Suppressor macrophage (primary cell): ENCODE results near the gene SMTNL2.
"Not testable (repeated sequence)": the region's sequence is repeated elsewhere in the genome, so short reads cannot be mapped to it uniquely, and the experiment has no call there.

Source experiments
- DNase-seq, 4 experiments: peaks; one replicate each; pipeline ENCODE4 v3.0.0-alpha.2; 2020 to 2022

The SMTNL2 gene

GRCh38 chr17:4604111-4604644, 19.8 kb downstream of the SMTNL2 start:
- no peak for DNase-seq

- not testable (repeated sequence) for DNase-seq
These were observed 20.4 kb downstream of the SMTNL2 start for GRCh38 chr17:4604736-4605135.

GRCh38 chr17:4605826-4606225, 21.5 kb downstream of the SMTNL2 start:
- peak; percentile 39 to 68 (median 60) for DNase-seq

DNA sequence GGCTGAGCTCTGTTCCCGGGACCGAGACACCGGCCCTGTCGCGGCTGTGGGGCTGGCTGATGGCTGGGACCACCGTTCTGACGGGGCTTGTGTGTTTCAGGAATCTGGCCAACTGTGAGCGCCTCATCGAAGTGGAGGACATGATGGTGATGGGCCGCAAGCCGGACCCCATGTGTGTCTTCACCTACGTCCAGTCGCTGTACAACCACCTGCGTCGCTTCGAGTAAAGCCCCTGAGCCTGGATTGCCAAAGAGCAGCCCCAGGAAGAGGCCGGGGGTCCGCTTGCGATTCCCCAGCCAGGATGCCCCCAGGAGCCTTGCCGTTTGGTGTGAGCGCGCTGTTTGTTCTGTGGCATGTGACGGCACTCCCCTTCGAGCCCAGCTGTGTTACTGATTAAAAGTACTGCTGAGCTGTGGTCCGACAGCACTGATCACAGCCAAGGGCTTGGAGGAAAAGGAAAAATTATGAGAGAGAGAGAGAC, 23.0 kb downstream of the SMTNL2 start:
- DNase-seq = no peak

DNA sequence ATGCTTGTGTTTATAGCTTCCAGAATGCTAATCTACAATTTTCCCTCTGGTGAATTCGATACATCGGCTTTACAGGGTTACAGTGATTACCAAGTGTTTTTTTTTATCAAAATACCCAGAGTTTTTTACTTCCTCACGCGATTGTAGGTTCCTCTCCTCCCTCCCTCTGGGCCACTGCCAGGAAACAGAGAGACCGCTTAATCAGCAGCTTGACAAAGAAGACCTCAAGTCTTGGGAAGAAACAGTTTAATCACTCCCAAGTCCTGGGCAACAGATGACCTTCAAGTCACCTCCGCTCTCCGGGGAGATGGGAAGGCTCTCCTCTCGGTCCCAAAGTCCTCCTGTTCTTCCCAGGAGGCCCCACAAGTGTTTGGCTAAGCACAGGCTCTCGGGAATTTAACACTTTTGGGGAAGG, 23.5 kb downstream of the SMTNL2 start:
- DNase-seq = peak; percentile 86 to 94 (median 92)

GRCh38 chr17:4609761-4610160, 25.4 kb downstream of the SMTNL2 start:
- no peak for DNase-seq

- no peak for DNase-seq
These were observed 25.8 kb downstream of the SMTNL2 start for GRCh38 chr17:4610162-4610561.

DNA sequence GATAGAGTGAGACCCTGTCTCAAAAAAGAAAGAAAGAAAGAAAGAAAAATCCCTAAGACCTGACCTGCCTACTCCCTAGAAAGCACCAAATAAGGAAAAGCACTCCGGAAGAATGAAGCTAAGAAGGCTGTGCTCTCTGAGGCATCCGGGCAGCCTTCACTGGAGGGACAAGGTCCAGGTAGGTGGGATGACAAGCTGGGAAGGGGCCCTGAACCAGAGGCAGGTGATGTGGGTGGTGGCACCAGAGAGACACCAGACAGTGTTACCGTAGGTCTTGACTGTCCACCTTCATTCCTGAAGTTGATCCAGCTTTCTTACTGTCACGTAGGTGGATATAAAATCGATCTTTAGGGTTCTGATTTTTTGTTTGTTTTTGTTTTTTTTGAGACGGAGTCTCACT, 26.3 kb downstream of the SMTNL2 start:
- DNase-seq = no peak

GRCh38 chr17:4616476-4616875, 32.1 kb downstream of the SMTNL2 start:
- DNase-seq = no peak

GRCh38 chr17:4617090-4617489, 32.8 kb downstream of the SMTNL2 start:
- DNase-seq = no peak

DNA sequence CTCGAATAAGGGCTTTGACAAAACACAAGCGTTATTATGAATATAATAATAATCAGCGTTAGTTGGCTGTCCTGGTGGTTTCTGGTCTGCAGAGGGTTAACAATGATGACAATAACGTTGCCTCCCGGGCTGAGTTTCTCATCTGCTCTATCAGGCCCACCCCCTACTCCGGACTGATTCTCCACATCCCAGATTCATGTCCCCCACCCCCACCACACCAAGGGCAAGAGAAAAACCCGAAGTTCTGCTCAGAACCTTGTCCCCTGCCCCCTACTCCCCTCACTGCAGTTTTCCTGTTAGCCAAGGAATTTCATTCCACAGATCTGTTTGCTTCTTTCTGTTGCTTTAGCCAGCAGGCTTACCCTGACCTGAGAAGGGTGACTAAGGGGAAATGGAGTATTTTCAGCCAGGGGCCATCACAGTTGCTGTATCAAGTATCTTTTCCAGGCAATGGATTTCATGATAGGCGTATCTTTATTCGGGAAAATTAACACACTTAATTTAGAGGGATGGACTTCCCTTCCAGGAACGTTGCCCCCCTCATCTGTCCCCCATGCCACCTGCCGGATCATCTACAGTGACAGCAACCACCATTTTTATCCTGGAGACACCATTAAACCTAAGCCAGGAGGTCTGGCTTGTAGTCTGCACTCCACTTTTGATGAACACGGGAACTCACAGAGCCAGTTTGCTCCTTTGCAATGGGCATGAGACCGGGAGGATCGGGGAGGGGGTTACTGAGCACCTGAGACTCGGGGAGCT, 33.4 kb downstream of the SMTNL2 start:
- no peak for DNase-seq

- DNase-seq = no peak
These were observed 36.3 kb downstream of the SMTNL2 start for GRCh38 chr17:4620531-4621101.

GRCh38 chr17:4622375-4622774, 38.0 kb downstream of the SMTNL2 start:
- no peak for DNase-seq

DNA sequence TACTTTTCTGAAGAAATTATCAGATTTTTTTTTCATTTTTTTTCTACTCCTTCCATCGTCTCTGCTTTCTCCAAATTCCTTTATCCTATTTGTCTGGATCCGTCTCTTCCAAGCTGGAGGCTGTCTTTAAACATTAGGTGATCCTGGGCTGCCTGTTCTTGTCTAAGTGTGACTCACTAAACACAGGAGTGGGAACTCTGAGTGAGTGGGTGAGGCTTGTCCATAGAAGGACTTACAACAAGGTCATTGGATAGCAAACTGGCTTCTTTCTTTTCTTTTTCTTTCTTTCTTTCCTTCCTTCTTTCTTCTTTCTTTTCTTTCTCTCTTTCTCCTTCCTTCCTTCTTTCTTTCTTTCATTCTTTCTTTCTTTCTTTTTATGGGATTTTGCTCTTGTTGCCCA, 38.9 kb downstream of the SMTNL2 start:
- DNase-seq = peak; percentile 9 to 58 (median 53)

- peak; percentile 54 to 81 (median 64) for DNase-seq
These were observed 40.2 kb downstream of the SMTNL2 start for GRCh38 chr17:4624451-4624911.

DNA sequence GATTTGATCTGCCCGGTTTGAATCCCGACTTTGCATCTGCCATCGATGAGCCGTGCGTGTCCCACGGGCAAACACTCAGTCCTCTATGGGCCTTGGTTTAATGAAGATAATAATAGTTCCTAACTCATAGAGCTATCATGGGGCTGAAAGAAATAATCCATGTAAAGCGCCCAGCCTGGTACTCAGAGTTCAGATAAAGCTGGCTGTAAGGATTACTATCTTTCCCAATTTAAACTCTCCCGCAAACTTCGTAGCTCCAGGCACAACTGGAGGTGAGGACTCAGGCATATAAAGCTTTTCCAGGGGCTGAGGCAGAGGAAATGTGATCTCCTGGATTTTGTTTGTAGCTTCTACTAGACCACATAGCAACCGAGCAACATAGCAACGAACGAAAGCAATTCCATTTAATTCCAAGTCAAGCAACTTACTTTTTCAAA, 40.9 kb downstream of the SMTNL2 start:
- no peak for DNase-seq

DNA sequence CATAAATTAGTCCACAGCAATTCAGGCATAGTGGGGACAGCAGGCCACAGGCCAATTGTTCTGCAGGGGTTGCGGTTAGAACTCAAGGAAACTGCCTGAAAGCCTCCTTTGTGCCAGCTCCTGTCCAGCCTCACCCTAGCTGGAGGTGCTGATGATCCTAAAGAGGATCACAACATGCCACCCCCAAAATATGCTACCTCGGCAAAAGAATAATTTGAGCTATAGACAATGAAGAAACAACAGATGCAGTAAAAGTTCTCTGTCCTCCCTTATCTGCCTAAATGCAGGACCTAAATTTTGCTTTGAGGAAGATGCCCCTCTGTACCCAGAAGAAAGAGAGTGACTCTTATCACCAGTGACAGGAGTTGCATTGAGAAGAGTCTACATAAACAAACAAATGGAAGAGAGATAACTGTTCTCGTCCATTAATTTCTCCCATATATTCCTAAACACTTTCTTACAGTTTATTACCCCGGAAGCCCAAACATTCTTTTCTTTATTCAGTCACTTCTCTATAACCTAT, 42.5 kb downstream of the SMTNL2 start:
- DNase-seq = no peak

DNA sequence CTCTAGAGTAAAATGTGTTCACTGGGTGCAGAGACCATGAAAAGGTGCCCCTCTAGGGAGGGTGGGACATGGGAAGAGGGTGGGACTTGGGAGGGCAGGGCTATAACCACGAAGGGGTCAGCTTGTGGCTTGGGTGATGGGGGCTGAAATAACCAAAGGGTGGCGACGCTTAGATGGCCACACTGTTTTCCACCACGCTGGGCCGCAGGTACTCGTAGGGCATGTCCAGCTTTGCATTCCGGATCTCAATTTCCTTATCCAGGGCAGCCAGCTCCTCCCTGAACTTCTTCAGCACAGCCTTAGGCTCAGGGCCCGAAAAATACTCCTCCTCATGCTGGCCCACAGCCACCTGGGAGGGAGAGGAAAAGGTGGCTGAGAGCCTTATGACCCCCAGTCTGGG, 47.1 kb downstream of the SMTNL2 start:
- DNase-seq = no peak

DNA sequence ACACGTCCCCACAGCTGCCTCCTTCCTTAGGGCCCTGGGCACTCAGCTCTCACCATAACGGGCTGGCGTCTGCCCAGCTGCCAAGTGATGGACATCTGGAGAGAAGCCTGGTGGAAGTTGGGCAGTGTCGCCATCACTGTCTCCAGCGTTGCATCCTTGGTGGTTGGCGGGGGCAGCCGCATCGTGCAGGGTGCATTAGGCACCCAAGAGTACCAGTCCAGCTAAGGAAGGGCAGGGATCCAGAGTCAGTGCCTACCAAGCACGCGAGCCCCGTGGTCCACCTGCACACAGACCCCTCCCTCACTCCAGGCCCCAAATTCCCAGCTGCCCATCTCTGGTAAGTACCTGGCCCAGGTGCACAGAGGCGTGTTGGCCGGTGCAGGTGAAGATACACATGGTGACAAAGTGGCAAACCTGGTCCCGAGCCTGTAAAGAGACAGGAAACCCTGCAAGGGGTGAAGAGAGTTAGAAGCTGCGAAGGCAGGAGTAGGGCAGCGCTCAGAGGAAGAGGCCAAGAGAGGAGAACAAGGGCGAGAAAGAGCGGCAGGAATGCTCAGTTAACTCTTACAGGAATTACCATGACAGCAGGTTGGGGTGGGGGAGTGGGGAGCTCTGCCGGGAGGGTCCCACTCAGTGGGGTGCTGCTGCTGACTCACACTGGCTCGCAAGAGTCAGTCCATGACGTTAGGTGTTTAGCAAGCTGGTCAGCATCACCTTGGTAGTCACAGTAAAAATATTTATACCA, 47.7 kb downstream of the SMTNL2 start:
- DNase-seq = no peak

DNA sequence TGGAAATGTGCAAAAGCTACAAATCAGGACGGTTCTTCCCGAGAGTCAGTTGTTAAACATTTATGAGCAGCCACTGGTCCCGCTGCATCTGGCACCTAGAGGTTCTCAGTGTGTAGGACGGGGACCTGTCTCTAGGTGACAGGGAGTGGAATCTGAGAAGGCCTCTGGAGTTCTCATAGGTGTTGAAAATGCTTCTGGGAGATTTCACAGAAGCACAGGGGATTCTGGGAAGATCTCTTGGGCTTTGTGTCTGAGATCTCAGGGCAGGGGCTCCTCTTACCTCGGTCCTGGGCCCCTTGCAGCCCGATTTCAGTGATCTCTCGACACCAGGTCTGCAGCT, 48.2 kb downstream of the SMTNL2 start:
- no peak for DNase-seq

DNA sequence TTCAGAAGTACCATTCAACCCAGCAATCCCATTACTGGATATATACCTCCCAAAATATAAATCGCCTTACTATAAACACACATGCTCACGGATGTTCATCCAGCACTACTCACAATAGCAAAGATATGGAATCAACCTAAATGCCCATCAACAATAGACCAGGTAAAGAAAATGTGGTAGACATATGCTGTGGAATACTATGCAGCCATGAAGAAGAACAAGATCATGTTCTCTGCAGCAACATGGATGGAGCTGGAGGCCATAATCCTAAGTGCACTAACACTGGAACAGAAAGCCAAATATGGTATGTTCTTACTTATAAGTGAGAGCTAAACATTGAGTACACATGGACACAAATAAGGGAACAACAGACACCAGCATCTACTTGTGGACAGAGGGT, 49.3 kb downstream of the SMTNL2 start:
- DNase-seq = no peak

- DNase-seq = peak in 2 of 4 experiments; percentile 21 to 26
These were observed 50.6 kb downstream of the SMTNL2 start for GRCh38 chr17:4634976-4635375.

- peak; percentile 68 to 84 (median 80) for DNase-seq
These were observed 51.6 kb downstream of the SMTNL2 start for GRCh38 chr17:4635823-4636375.
